HG03064 (cell line): ENCODE measurements around the gene RANBP17.
"Not testable (repeated sequence)": the region's sequence is repeated elsewhere in the genome, so short reads cannot be mapped to it uniquely, and the experiment has no call there.

ENCODE experiments used
- ATAC-seq: cut with Tn5 transposase; IDR thresholded peaks from one replicate; pipeline ENCODE4 v1.9.1; 2021; ENCODE audit warnings: low read depth; ENCODE audit not compliant: unreplicated experiment

Gene RANBP17

DNA sequence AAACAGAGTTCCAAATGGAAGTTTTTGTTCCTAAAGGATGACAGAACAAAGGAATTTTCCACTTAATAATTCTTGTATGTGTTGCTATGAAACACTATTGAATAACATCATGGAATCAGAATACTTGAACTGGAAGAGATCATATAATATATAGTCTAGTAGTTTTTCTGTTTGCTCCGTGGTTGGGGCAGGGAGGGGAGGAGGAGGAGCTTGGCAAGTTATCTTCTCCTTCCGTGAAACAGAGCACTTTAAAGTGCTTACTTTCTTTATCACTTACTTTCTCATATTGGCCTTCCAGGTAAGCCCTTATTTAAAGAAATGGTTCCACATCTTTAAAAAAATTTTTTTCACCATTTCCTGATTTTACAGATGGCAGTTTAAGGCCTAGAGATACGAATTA is 281.4 kb downstream of the RANBP17 start:
- no peak for ATAC-seq

DNA sequence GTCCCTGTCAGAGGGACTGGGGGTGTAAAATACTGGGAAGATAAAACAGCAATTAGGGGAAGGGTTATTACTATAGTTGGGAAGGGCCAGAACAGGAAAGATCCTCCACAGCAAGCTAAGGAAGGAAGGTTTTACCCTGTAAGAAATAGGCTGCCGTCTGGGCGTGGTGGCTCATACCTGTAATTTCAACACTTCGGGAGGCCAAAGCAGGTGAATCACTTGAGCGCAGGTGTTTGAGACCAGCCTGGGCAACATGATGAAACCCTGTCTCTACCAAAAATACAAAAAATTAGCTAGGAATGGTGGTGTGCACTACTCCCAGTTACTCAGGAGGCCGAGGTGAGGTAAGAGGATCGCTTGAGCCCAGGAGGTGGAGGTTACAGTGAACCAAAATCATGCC is 282.1 kb downstream of the RANBP17 start:
- ATAC-seq, result no peak

DNA sequence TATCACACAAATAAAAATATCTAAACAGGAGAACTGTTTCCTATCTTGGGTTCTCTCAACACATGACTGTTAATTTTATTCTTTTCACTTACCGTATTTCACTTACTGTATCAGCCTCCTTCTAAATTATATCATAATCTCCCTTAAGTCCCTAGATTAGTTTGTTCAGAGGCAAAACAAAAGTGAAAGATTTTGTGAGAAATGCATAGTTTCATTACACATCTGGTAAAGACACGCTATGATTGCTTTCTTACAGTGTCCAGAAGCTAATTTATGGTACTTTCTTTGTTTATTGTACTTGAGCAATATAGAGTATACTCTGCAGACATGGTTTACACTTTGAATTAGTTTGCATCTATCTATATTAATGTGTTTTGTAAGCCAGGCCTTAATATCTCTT is 287.5 kb downstream of the RANBP17 start:
- no peak for ATAC-seq

DNA sequence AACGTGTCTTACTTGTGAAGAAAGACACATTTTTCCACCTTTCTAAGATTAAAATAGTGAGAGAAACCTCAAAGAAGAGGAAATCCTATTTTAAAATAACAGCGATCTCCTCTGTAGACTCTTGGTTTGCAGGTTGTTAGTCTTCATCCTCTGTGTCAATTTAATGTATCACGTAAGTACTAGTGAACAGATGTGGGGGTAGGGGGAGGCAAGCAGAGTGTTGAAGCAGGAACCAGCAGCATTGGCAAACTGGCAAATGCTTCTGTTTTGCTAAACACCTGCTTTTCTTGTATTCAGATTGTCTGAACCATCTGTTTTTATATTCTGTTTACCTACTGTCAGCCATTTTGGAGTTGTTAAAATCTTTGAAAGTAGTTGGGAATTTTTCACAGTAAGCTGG is 288.0 kb downstream of the RANBP17 start:
- ATAC-seq, result no peak

DNA sequence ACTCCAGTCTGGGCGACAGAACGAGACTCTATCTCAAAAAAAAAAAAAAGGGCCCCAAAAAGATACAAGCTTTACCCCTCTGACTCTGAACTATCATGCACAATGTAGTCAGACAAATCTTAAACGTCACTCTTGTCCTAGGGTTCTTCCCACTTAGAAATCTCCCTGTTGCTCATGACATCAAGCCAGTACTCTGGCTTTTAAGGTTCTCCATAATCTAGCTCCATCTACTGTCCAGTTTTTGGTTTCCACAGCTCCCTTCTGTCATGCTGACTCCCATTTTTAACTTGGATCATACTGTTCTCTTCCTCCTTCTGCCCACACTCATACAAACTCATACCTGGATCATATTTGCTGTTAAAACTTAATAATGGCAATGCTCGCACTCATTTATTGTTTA is 290.6 kb downstream of the RANBP17 start:
- no peak for ATAC-seq

DNA sequence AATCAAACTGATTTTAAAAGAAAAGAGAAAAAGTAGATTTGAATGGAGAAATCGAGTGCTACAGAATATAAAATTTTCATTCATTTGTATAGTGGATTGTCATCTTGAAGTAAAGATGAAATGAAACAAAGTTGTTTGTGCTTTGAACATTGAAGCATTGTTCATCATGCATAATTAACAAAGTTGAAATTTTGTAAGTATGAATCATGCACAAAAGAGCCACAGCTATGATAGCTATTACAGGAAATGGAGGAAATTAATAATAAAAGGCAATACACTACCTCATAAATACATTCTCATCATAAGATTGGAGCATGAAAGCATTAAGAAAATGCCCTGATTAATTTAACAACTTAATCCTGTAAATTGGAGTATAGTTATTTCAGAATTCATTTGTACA is 293.8 kb downstream of the RANBP17 start:
- no peak for ATAC-seq

DNA sequence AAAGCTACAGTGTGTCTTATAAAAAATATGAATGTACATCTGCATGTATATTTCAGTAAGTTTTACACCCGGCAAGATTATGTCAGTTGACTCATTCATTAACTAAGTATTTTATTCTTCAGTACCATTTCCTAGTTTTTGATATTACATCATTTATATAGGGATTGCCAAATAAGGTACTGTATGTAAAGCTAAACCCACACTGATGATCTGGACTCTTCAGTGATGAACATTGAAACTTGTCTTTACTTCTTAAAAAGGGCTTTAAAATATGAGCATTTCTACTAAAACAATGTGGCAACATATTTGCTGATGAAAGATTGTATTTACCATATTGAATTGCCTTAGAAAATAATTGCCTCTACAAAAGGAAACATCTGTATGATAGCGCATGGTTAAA is 295.5 kb downstream of the RANBP17 start:
- no peak for ATAC-seq

DNA sequence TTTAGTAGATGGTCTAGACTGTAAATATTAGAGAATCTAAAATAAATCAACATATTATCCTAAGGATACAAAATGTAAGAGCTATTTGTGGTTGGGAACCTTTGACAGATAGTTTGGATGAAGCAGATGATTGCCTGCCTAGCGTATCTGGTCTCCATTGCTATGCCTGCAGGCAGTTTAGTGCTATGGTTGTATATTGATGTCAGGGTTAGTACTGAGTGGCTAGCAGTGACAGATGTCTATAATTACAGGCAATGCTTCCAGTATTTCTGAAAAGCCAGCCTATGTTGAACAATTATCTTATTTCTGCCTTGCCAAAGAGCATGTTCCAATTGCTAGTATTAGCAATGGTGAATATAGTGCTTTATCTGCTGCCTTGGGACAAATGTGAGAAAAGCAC is 296.0 kb downstream of the RANBP17 start:
- no peak for ATAC-seq

DNA sequence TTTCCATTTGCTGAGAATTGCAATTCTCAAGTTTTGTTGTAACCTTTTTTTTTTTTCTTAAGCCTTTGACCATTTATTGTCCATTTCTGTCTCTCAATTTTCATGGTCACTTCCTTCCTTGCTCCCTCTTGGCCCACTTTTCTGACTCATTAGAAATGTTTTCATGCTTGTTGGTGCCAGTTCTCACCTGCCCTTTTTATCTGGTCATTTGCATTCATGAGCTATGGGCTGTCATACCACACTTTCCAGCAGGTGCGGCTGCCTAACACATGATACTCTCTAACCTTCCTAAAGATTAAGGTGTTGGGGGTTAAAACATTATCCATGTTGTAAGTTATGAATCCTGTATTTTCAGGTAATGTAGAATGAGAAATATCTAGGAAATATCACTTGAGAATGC is 296.8 kb downstream of the RANBP17 start:
- ATAC-seq, result no peak

DNA sequence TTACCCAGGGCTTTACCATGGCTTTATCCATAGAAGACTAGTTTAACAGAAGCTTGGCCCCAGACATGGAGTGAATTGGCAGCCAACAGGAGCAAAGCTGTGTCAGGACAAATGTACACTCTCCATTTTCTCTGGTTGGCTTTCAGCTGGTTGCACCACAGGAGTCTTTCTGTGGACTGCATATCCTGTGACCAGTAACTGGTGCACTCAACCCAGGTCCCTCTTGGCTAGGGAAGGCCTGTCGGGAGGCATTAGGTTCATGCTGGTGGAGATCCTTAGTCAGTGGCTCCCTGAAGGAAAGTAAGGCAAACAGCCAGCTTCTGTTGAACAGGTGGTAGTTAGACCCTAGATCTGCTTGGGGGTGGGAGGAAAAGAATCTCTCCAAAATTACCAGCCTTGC is 300.3 kb downstream of the RANBP17 start:
- ATAC-seq, result no peak

DNA sequence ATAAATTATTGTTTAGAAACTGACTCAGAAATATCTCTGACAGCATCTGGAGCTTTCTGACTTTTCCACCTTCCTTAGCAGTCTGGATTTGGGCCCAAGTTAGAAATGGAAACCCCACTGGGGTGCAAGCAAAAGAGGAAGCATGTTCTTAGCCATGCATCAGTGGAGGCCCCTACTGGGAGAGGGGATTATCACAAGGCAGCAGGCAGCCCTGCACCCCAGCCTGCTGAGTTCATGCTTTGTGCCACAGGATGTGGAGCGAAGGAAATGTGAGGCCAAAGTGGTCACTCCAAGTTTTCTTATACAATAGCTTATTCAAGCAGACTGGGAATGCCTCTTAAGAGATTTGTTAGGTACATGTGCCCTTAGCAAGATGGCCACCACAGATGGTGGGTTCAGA is 300.8 kb downstream of the RANBP17 start:
- ATAC-seq, result no peak

DNA sequence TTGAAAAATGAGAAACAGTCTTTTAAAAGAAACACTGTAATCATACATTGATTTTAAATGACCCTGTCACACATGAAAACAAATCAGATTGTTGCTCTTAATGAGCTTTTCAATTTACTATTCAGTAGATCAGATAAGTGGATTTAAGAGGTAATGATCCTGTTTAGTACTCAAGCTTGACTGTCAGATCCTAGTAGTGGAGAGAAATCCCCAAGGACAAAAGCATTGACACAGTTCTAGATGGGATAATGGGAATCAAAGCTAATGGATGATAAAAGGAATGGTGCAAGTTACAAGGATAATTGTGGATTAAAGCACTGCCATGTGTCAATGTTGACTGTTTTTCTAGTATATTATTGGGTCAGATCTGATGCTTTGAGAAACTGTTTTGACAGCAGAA is 304.9 kb downstream of the RANBP17 start:
- ATAC-seq, result no peak

DNA sequence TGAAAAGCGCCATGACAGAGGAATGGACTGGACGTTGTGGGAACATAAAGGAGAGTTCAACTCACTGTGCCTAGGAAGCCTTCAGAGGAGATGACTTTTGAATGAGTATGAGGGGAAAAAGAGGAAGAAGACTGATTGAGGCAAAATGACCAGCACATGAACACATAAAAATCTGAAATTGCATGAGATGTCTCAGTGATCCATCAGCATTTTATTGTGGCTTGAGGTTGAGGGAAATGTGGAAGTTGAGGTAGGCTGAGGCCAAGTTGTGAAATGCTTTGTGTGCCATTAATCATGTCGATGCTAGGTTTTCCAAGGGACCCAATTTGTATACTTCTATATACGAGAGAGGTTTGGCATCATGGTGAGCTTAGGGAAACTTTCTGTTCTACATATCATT is 306.4 kb downstream of the RANBP17 start:
- ATAC-seq, result no peak

DNA sequence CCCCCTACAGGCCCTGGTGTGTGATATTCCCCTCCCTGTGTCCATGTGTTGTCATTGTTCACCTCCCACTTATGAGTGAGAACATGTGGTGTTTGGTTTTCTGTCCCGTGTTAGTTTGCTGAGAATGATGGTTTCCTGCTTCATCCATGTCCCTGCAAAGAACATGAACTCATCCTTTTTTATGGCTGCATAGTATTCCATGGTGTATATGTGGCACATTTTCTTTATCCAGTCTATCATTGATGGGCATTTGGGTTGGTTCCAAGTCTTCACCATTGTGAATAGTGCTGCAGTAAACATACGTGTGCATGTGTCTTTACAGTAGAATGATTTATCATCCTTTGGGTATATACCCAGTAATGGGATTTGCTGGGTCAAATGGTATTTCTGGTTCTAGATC is 313.1 kb downstream of the RANBP17 start:
- ATAC-seq, result not testable (repeated sequence)

DNA sequence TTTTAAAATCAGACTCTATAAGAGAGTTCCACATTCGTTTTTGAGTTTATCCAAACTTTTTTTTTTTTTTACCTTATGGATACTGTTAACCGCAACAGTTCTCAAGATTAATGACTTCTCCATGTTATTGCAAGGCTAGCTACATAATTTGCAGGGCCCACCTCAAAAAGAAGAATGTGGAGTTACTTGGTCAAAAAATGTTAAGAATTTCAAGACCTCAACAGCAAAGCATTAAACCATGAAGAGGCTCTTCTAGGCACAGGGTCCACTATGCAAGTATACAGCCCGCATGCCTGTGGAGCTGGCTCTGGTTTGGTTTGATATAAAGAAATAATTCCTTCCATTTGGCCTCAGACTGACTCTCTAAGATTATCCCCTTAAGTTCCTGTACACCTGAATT is 313.9 kb downstream of the RANBP17 start:
- no peak for ATAC-seq

DNA sequence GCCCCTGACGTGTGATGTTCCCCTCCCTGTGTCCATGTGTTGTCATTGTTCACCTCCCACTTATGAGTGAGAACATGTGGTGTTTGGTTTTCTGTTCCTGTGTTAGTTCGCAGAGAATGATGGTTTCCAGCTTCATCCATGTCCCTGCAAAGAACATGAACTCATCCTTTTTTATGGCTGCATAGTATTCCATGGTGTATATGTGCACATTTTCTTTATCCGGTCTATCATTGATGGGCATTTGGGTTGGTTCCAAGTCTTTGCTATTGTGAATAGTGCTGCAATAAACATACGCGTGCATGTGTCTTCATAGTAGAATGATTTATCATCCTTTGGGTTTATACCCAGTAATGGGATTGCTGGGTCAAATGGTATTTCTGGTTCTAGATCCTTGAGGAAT is 316.4 kb downstream of the RANBP17 start:
- ATAC-seq, result not testable (repeated sequence)

DNA sequence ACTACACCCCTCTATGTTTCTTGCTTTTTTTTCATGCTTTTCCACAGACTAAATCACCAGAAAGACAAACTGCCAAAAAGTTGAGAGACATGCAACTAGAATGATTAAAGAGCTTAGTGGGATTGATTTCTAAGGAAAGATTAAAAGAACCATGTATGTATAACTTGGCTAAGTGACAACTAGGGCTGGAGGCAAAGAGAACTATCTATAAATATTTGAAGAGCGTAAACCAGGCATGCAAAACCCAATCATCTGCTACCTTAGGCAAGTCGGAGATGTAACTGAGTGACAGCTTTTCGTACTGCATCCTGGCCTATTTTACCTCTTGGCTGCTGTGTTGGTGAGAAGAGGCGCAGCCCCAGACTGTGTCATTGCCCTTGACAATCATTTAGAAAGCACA is 326.2 kb downstream of the RANBP17 start:
- no peak for ATAC-seq

DNA sequence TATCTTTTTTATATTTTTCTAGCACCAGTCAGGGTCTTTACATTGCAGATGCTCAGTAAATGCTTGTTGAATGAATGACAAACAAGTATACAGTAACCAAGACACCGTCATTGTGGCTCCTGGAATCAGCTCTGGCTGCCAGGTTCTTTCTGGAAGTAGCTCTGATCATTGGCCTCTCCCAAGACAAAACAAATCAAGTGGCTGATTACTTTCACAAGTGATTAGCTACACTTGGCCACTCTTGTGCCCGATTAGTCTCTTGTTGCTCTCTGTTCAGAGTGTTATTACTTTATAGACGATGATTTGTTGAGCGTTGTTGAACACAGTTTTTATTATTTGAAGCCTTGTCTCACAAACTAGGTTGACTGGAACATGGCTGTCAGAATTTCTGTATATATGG is 327.6 kb downstream of the RANBP17 start:
- ATAC-seq, result no peak

DNA sequence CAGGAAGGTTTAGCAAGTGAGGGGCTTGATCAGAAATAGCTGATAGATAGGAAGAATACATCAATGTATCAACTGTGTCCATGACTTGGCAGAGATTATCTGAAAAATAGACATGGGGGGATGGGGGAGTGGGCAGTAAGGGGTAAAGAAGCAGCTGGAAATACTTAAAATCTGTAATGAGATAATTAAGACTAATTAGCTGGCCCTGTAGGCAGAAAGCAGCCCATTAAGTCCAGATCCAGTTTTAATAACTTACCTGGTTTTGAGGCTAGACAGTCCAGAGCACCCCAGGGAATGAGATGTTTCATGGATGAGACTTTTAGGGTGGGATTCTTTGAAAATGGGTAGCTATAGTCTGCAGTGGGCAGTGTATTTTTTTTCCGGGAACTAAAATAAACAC is 330.3 kb downstream of the RANBP17 start:
- ATAC-seq, result no peak

DNA sequence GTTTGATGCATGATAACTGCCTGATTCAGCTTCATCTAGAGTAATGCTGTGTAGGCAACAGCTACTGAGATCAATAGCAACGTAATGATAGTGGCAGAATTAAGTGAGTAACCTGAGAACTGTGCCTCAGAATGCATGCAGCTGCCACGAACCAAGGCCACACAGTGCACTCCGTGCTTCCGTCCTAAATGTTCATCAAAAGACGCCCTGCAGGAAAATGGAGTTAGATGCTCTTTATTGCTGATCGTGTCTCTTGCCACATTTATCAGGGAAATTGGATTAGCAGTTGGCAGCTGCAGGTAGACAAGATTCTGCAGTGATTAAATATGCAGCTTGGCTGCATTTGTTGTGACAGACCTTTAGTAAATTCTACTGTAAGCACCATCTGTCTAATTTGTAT is 339.5 kb downstream of the RANBP17 start:
- ATAC-seq, result no peak

DNA sequence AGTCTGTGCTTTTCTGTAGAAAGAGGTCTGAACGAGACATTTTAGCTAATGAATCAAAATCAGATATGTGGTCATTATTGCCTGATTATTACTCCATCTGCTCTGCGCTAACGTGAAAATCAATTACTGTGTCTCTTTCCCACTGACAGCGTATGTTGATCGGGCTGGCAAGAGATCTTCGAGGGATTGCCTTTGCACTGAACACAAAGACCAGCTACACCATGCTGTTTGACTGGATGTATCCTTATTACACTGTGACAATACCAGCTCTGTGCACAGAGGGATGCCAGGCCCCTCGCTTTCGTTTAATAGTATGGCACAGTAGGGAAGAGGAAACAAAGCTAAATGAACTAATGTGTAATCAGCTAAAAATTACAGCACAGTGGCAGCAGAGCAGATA is 343.6 kb downstream of the RANBP17 start:
- ATAC-seq, result no peak

DNA sequence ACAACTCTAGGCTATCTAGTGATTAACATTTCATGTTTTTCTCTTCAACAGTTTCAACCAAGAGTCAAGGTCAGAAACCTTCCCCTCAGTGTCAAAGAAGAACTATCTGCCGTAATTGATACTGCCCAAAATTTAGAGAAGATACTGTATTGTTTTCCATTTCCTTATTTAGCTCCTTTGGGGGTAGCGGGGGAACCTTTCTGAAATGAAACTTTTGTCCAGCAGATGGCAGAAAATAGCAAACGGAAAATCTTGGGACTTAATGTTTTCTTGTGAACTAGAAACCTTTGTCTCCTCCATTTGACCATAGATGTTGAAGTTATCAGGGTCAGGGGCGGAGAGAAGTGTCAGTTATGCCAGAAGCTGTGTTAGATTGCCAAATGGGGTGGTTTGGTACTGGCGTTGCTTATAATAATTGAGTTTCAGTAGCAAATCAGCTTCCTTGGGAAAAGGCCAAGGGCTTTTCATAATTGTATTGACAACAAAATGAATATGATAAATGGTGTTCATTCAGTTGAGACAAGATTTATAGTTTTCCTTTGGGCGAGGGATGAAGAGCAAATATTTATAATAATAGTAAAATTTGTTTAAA is 345.5 kb downstream of the RANBP17 start:
- ATAC-seq, result no peak

DNA sequence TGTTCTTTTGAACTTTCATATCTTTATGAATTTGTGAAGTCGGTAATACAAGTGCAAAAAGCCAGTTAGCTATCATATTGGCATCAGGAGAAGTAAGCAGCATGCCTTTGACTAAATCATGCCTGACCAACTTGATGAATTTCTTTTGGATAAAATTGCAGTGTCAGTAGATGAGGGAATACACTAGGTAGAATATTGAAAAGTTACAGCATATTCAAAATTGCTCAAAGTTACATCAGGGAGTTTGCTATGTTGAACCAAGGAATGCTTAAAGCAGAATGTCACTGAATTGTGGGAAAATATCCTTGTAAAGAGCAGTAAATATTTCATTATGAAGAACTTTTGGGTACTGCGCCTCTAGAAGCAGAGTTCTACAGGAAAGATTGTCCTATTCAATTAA is 360.1 kb downstream of the RANBP17 start:
- ATAC-seq, result no peak
